PFSK-1 (cell line): ENCODE measurements around the gene GET3.

Experiments used
- POLR2AphosphoS5 ChIP-seq: IDR thresholded peaks from 2 replicates; pipeline ENCODE4 v1.6.1; 2012; ENCODE audit warnings: low read depth, mild to moderate bottlenecking, control low read depth, low read length, moderate library complexity
- REST ChIP-seq, 2 experiments: IDR thresholded peaks; 2 replicates each; pipeline versions ENCODE4 v1.6.1 to v1.8.0; 2011 to 2012; ENCODE audit warnings: low read depth in 2 of 2, low read length in 2 of 2, control low read depth in 1 of 2, inconsistent platforms in 1 of 2, mild to moderate bottlenecking in 1 of 2, moderate library complexity in 1 of 2; ENCODE audit not compliant: insufficient read depth in 1 of 2

GRCh38 chr19:12695997-12696365, 41.3 kb upstream of the GET3 start:
- TF ChIP-seq POLR2AphosphoS5 (no peak), REST (IDR thresholded peaks at IDR 0.05; ENCODE audit: insufficient read depth in 1 of 2, low read depth in 2 of 2, low read length in 2 of 2) (no peak)
